Measurements from ENCODE around the gene NOL4L.
A peak's percentile ranks its signal among the peaks of the same experiment; 100 is the strongest.

Gene NOL4L

DNA sequence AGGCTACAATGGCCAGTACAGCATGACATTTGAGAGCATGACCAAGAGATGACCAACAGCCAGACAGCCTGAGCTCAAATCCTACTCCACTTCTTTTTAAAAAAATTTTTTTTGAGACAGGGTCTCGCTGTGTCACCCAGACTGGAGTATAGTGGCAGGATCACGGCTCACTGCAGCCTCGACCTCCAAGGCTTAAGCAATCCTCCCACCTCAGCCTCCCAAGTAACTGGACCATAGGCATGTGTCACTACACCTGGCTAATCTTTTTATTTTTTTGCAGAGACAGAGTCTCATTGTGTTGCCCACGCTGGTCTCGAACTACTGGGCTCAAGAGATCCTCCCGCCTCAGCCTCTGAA, 42.9 kb downstream of the NOL4L start:
- Histone ChIP-seq H3K9me3 (ENCODE audit: insufficient read depth, low read length) (no peaks in the 10 kb centered on the region), H3K9ac (ENCODE audit: low read length) (no peak overlapping the region), H3K4me2 (ENCODE audit: low read depth, low read length, poor library complexity, severe bottlenecking) (no peak overlapping the region), H3K9me2 (replicated peaks; ENCODE audit: insufficient read depth, low read length) (no peaks in the 10 kb centered on the region), H2AFZ (ENCODE audit: low read depth, low read length, severe bottlenecking) (no peak overlapping the region), H3K27ac (ENCODE audit: low read depth, low read length) (no peak overlapping the region), H3K27me3 (ENCODE audit: low read length) (no peaks in the 10 kb centered on the region), H4K20me1 (ENCODE audit: low read depth, low read length) (no peaks in the 10 kb centered on the region), H3K79me2 (ENCODE audit: insufficient read depth, low read length) (no peaks in the 10 kb centered on the region), H3F3A (ENCODE audit: insufficient read depth) (no peaks in the 10 kb centered on the region; the same call in 1 of the 2 replicates), H3K4me3 (ENCODE audit: insufficient read depth, low read length, poor library complexity, severe bottlenecking) (no peak overlapping the region), H3K36me3 (ENCODE audit: low read length) (no peaks in the 10 kb centered on the region)
- TF ChIP-seq, protein P1, sequence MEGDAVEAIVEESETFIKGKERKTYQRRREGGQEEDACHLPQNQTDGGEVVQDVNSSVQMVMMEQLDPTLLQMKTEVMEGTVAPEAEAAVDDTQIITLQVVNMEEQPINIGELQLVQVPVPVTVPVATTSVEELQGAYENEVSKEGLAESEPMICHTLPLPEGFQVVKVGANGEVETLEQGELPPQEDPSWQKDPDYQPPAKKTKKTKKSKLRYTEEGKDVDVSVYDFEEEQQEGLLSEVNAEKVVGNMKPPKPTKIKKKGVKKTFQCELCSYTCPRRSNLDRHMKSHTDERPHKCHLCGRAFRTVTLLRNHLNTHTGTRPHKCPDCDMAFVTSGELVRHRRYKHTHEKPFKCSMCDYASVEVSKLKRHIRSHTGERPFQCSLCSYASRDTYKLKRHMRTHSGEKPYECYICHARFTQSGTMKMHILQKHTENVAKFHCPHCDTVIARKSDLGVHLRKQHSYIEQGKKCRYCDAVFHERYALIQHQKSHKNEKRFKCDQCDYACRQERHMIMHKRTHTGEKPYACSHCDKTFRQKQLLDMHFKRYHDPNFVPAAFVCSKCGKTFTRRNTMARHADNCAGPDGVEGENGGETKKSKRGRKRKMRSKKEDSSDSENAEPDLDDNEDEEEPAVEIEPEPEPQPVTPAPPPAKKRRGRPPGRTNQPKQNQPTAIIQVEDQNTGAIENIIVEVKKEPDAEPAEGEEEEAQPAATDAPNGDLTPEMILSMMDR (IDR thresholded peaks at IDR 0.05; ENCODE audit: insufficient read depth, low read length, poor library complexity, severe bottlenecking) = no peak
- no peak for TF ChIP-seq EZH2phosphoT487 (conservative IDR thresholded peaks at IDR 0.05; ENCODE audit: low read length)

DNA sequence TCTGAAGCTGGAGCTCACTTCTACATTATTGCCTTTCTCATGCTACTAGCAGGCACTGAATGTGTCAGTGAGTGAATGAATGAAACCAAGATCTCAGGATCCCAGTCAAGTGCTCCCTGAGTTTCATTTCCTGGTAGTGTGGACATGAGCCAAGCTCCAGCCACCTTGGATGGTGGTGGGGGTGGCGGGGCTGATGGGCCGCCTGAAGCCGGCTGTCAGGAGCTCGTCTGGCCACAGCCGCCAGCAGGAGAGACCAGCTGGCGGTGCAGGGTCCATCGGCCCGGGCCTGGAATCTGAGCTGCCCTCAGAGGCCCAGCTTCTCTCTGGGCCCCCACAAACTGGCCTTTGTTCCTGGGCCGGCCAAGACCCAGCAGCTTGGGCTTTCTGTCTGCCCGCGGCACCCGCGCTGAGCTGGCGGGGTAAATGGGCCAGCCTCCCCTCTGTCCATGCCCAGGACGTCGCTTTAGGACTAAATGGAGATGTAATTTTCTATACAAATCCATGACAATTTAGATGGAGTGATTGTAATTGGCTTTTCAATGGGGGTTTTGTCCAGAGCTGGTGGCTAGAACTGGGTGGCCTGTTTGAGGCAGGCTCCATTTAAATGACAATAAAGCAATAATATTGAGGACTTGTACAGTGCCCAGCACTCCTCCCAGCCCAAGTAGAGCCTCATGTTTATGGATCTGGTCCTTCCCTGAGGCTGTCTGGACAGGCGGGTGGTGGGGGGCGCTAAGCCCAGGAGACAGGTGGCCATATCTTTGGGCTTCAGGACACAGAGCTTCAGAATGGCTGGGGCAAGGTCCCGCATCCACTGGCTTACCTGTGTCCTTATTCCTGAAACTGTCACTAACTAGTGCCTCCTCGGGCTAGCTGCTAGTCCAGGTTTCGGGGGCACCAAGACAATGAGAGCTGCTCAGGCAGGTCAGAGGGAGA, 43.5 kb downstream of the NOL4L start:
- no peak overlapping the region for H3K4me3 ChIP-seq (ENCODE audit: insufficient read depth, low read length, poor library complexity, severe bottlenecking)
- H2AFZ ChIP-seq (ENCODE audit: low read depth, low read length, severe bottlenecking) = no peak overlapping the region
- no peaks in the 10 kb centered on the region for H4K20me1 ChIP-seq (ENCODE audit: low read depth, low read length)
- no peak overlapping the region for H3K4me2 ChIP-seq (ENCODE audit: low read depth, low read length, poor library complexity, severe bottlenecking)
- no peak overlapping the region for H3K9ac ChIP-seq (ENCODE audit: low read length)
- H3F3A ChIP-seq (ENCODE audit: insufficient read depth) = no peaks in the 10 kb centered on the region; the same call in 1 of the 2 replicates
- no peaks in the 10 kb centered on the region for H3K27me3 ChIP-seq (ENCODE audit: low read length)
- TF ChIP-seq EZH2phosphoT487 (conservative IDR thresholded peaks at IDR 0.05; ENCODE audit: low read length) = no peak
- TF ChIP-seq, protein P1 (IDR thresholded peaks at IDR 0.05; ENCODE audit: insufficient read depth, low read length, poor library complexity, severe bottlenecking) = no peak
- no peaks in the 10 kb centered on the region for H3K36me3 ChIP-seq (ENCODE audit: low read length)
- H3K79me2 ChIP-seq (ENCODE audit: insufficient read depth, low read length) = no peaks in the 10 kb centered on the region
- no peaks in the 10 kb centered on the region for H3K9me3 ChIP-seq (ENCODE audit: insufficient read depth, low read length)
- H3K27ac ChIP-seq (ENCODE audit: low read depth, low read length) = no peak overlapping the region
- no peaks in the 10 kb centered on the region for H3K9me2 ChIP-seq (replicated peaks; ENCODE audit: insufficient read depth, low read length)

DNA sequence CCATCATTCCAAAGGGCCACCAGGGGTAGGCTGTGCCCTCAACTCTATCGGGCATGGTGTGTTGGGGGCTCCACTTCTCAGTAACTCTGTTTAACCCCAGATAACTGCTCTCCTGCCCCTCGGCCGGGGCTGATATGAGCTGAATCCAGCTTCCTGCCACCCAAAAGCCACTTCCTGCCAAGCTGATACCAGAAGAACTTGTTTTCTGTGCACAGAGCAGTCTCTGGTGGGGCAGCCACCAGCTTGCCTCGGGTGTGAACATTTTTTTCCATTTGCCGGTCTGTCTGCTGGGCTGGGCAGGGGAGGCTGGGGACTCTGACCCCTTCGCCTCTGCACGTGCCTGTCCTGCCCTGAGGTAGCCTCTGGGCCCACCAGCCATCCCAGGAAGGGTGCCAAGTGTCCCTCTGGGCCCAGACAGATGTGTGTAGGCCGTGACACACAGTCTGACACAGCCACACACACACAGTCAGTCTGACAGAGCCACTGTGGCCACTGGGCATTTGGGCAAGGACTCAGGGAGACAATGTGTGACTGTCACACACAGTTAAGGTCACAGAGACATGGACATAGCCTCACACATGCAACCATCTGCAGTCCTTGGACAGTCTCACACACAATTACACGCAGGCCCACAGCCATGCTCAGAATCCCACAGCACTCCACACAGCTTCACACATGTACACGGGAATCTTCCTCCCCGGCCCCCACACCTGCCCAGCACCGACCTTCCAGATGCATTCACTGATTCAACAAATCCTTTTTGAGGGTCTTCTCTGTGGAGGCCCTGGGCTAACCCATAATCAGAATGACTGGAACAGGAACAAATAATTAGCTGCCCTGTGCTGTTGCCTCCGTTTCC, 45.1 kb downstream of the NOL4L start:
- no peaks in the 10 kb centered on the region for H4K20me1 ChIP-seq (ENCODE audit: low read depth, low read length)
- H3K9me3 ChIP-seq (ENCODE audit: insufficient read depth, low read length) = no peaks in the 10 kb centered on the region
- no peak overlapping the region for H3K4me2 ChIP-seq (ENCODE audit: low read depth, low read length, poor library complexity, severe bottlenecking)
- no peak overlapping the region for H3K27ac ChIP-seq (ENCODE audit: low read depth, low read length)
- H3F3A ChIP-seq (ENCODE audit: insufficient read depth) = peaks cover 3% of the 10 kb centered on the region; the same call in 1 of the 2 replicates
- H3K36me3 ChIP-seq (ENCODE audit: low read length) = no peaks in the 10 kb centered on the region
- peak overlapping the region; percentile 14 for H2AFZ ChIP-seq (ENCODE audit: low read depth, low read length, severe bottlenecking)
- H3K9ac ChIP-seq (ENCODE audit: low read length) = no peak overlapping the region
- no peaks in the 10 kb centered on the region for H3K27me3 ChIP-seq (ENCODE audit: low read length)
- TF ChIP-seq EZH2phosphoT487 (conservative IDR thresholded peaks at IDR 0.05; ENCODE audit: low read length) = no peak
- TF ChIP-seq, protein P1 (IDR thresholded peaks at IDR 0.05; ENCODE audit: insufficient read depth, low read length, poor library complexity, severe bottlenecking) = no peak
- no peaks in the 10 kb centered on the region for H3K9me2 ChIP-seq (replicated peaks; ENCODE audit: insufficient read depth, low read length)
- H3K79me2 ChIP-seq (ENCODE audit: insufficient read depth, low read length) = no peaks in the 10 kb centered on the region
- no peak overlapping the region for H3K4me3 ChIP-seq (ENCODE audit: insufficient read depth, low read length, poor library complexity, severe bottlenecking)
